ENCODE data around the gene DDX10. TPM values are rescaled to one million over a fixed set of nuclear protein-coding genes. Genes with fewer than 3 reads are reported as not detected.

Gene DDX10
- total RNA-seq, 1 donor from 2014 or later: 38.5 TPM

DNA sequence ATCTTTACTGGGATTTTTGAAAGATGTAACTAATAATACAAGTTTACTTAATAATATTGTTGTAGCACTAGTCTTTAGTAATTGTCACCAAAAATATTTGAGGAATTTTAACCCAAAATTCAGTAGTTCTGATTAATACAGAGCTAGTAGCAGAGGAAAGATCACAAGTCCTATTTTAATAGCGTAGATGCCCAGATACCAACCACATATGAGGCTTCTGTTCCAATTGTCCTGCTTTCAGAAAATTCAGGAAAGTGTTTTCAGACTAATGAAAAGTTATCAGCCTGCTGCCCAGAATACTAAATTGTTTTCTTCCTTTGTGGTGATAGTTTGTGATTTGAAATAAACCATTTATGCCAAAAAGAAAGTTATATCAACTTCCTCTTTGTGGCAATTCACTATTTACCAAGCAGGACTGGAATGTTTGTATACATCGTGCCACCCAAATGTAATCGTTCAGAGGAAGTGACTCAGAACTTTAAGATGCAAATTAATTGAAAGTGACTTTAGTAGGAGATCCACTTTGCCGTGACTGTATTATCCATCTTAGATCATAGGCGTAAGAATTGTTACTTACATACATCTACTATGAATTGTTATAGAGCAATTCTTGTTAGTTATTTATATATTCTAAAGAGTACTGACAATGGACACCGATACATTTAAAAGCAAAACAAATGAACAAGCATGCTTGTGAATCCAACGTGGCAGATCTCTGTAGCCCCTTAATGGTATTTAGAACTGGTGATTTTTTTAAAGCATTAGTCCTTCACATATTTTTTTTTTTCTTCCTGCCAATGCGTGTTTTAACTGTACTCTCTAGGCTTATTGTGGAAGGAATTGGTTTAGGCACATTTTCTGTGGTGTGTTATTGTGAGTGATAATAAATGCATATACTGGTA, 231.0 kb downstream of the DDX10 start:
- Mint-ChIP-seq H3K27me3 (ENCODE audit: low read depth) (no peaks in the 10 kb centered on the region), H3K9me3 (no peaks in the 10 kb centered on the region), H3K27ac (no peak overlapping the region), H3K36me3 (peaks cover 3% of the 10 kb centered on the region), H3K4me3 (no peak overlapping the region), H3K4me1 (peaks cover 13% of the 10 kb centered on the region)
- TF ChIP-seq, protein P1, sequence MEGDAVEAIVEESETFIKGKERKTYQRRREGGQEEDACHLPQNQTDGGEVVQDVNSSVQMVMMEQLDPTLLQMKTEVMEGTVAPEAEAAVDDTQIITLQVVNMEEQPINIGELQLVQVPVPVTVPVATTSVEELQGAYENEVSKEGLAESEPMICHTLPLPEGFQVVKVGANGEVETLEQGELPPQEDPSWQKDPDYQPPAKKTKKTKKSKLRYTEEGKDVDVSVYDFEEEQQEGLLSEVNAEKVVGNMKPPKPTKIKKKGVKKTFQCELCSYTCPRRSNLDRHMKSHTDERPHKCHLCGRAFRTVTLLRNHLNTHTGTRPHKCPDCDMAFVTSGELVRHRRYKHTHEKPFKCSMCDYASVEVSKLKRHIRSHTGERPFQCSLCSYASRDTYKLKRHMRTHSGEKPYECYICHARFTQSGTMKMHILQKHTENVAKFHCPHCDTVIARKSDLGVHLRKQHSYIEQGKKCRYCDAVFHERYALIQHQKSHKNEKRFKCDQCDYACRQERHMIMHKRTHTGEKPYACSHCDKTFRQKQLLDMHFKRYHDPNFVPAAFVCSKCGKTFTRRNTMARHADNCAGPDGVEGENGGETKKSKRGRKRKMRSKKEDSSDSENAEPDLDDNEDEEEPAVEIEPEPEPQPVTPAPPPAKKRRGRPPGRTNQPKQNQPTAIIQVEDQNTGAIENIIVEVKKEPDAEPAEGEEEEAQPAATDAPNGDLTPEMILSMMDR (IDR thresholded peaks at IDR 0.05; ENCODE audit: unreplicated experiment): no peak
- DNase-seq (ENCODE audit: low spot score in 2 of 2, unreplicated experiment in 2 of 2): no peak

GRCh38 chr11:108897071-108897481, 232.2 kb downstream of the DDX10 start:
- Mint-ChIP-seq H3K4me1 (peaks cover 11% of the 10 kb centered on the region), H3K27ac (no peak overlapping the region), H3K36me3 (peaks cover 3% of the 10 kb centered on the region), H3K9me3 (no peaks in the 10 kb centered on the region), H3K27me3 (ENCODE audit: low read depth) (no peaks in the 10 kb centered on the region), H3K4me3 (no peak overlapping the region)
- TF ChIP-seq, protein P1 (IDR thresholded peaks at IDR 0.05; ENCODE audit: unreplicated experiment): no peak
- no peak for DNase-seq (ENCODE audit: low spot score in 2 of 2, unreplicated experiment in 2 of 2)

- H3K27me3 Mint-ChIP-seq (ENCODE audit: low read depth): no peaks in the 10 kb centered on the region
- H3K4me3 Mint-ChIP-seq: no peak overlapping the region
- peaks cover 12% of the 10 kb centered on the region for H3K4me1 Mint-ChIP-seq
- H3K9me3 Mint-ChIP-seq: no peaks in the 10 kb centered on the region
- TF ChIP-seq, protein P1 (IDR thresholded peaks at IDR 0.05; ENCODE audit: unreplicated experiment): no peak
- H3K27ac Mint-ChIP-seq: no peak overlapping the region
- H3K36me3 Mint-ChIP-seq: peaks cover 3% of the 10 kb centered on the region
- no peak for DNase-seq (ENCODE audit: low spot score in 2 of 2, unreplicated experiment in 2 of 2)
Observed at GRCh38 chr11:108897916-108898315, 233.0 kb downstream of the DDX10 start.

DNA sequence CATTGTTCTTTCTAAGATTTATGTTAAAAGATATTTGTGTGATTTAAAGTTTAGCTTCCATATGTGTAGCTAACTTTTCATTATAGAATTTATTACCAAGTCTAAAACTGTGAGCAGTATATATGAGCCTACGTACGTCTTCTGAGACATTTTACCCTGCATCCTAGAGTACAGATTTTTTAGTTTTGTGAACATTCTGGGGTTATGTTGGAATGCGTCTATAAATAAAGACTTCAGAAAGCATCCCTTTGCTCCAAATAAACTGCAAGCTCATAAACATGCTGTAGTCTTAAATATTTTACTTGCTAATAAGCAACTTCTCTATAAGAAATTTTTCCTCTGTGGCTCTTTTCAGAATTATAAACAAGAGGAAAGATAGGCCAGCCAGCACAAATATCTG, 236.5 kb downstream of the DDX10 start:
- H3K9me3 Mint-ChIP-seq: no peaks in the 10 kb centered on the region
- H3K4me3 Mint-ChIP-seq: no peak overlapping the region
- DNase-seq (ENCODE audit: low spot score in 2 of 2, unreplicated experiment in 2 of 2): no peak
- H3K27me3 Mint-ChIP-seq (ENCODE audit: low read depth): no peaks in the 10 kb centered on the region
- H3K27ac Mint-ChIP-seq: no peak overlapping the region
- TF ChIP-seq, protein P1 (IDR thresholded peaks at IDR 0.05; ENCODE audit: unreplicated experiment): no peak
- H3K36me3 Mint-ChIP-seq: peaks cover 3% of the 10 kb centered on the region
- H3K4me1 Mint-ChIP-seq: peaks cover 20% of the 10 kb centered on the region

DNA sequence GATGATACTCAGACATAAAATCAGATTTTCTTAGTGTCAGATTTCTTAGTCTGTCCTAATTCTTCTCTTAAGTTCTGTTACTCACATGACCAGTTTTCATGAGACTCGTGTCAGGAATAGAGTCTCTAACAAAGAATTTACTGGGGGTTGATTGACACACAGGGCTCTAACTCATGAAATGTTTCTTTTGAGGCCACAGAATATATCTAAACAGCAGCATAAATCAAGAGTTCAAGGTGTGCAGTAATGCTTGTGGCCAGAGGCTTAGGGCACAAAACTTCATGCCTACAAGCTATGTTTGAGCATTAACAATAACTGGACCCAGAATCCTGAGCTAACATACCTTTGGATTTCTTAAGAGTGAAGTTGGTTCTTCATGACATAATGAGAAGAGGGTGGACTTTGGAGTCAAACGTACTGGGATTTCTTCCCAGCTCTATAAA, 237.2 kb downstream of the DDX10 start:
- TF ChIP-seq, protein P1 (IDR thresholded peaks at IDR 0.05; ENCODE audit: unreplicated experiment): no peak
- Mint-ChIP-seq H3K27ac (no peak overlapping the region), H3K27me3 (ENCODE audit: low read depth) (no peaks in the 10 kb centered on the region), H3K4me1 (peaks cover 18% of the 10 kb centered on the region), H3K4me3 (no peak overlapping the region), H3K36me3 (peaks cover 3% of the 10 kb centered on the region), H3K9me3 (no peaks in the 10 kb centered on the region)
- DNase-seq (ENCODE audit: low spot score in 2 of 2, unreplicated experiment in 2 of 2): no peak
